Skin of body (tissue), 2 donors: Measurements from ENCODE around the gene DNAAF1. TPM values are rescaled to one million over a fixed set of nuclear protein-coding genes. Genes with fewer than 3 reads are reported as not detected.
"Not testable (repeated sequence)": the region's sequence is repeated elsewhere in the genome, so short reads cannot be mapped to it uniquely, and the experiment has no call there.

Experiments used
- DNase-seq: peaks from one replicate; lab custom pipeline; 2025; lab: John Stamatoyannopoulos, UW
- total RNA-seq: library from RNA; depleted of rRNA; stranded (reverse); fragments of >200 nt; gene quantifications from one replicate; pipeline ENCODE4 v1.2.3, GENCODE V29; 2014

Gene DNAAF1
- total RNA-seq, 1 donor from 2014 or later: not detected

DNA sequence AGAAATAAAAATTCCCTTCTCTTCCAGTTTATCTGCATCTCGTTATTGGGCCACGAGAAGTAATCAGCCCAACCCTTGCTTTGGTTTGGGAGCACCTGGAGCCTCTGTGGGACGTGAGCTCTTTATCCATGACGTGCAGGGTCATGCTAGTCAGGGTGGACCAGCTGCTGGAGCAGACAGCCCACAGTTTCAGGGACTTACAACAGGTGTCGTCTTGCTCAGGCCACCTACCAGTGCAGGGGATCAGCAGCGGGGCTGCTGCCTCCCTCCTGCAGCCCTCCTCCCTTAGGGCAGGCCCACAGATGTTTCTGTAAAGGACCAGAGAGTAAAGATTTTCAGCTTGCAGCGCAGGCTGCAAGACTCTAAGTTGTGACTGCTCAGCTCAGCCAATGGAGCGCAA is 62.8 kb downstream of the DNAAF1 start:
- DNase-seq: no peak

DNA sequence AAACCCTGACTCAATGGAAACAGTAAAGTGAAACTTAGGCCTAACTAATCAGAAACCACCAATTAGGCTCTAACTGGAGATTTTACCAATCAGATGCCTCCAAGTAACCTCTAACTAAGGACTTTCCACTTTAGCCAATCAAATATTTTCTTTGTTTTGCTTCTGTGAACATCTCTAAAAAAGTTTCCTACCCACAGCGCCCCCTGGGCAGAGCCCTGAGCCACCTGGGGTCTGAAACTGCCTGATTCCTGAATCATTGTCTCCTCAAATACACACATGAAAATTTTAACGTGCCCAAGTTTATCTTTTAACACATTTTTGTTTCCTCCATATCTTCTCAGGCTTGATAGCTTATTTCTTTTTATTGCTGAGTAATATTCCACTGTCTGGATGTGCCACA is 64.9 kb downstream of the DNAAF1 start:
- no peak for DNase-seq

DNA sequence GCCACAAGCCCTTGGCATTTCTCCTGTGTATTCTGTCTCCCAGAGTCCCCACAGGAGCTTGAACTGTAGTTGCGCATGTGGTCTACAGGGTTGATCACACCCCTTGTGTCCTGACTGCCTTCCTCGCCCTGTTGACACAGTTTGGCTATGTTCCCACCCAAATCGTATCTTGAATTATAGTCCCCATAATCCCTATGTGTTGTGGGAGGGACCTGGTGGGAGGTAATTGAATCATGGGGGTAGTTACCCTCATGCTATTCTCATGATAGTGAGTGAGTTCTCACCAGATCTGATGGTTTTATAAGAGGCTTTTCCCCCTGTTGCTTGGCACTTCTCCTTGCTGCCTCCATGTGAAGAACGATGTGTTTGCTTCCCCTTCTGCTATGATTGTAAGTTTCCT is 67.0 kb downstream of the DNAAF1 start:
- no peak for DNase-seq

GRCh38 chr16:84212631-84213030 is 67.5 kb downstream of the DNAAF1 start:
- DNase-seq: no peak

DNA sequence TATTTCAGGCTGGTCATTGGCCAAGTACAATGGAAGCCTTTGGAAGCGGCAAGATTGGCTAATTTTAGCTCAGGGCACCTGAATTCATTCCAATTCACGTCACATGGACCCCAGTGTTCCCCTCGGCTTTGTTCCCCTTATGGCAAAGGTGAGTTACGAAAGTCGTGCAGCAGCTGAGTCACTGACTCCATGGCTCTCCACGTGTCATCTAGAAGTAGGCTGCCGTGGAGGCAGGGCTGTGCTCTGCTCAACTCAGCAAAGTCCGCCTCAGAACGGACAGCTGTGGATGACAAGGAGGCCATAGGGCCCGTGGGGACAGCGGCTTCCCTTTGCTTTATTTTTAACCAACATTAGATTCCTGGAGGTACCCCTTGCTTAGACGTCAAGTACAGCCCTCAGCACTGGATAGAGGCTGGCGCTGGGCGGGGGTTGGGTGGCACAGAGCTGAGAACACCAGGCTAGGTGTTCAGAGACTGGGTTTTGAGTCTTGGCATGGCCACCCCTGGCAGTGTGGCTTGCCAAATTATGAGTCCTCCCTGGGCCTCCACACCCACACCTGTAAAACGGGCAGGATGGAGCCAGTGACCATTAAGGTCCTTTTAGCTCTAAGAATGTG is 69.5 kb downstream of the DNAAF1 start:
- DNase-seq: no peak

- DNase-seq: no peak
These were observed 70.4 kb downstream of the DNAAF1 start for GRCh38 chr16:84215531-84215930.

- not testable (repeated sequence) for DNase-seq
These were observed 71.0 kb downstream of the DNAAF1 start for GRCh38 chr16:84216144-84216543.

DNA sequence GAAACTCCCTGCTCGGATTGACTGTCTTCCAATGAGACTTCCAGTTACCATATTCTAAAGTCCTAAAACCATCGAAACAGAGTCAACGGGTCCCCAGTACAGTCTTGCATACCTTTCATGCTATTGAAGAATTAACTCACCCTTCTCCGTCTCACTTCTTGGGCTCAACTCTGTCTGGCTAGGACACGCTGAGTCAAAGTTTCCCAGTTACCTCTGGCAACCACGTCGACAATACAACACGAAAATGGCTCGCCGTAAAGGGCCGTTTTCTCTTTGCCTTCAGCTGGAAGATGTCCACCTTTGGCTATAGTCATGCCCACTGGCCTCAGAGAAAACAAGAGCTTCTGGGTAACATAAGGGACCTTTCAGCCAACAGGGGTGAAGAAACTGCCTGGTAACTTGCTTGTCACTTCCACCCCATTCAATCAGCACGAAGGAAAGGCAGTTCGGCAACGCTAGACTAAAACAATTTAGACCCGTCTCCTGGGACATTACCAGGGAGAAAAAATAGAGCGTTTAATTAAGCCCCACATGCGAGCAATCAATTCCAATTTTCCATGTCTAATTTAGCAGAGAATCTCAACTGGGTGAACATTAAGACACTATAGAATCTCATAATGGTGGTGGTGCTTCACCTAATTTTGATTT is 73.2 kb downstream of the DNAAF1 start:
- DNase-seq: no peak

DNA sequence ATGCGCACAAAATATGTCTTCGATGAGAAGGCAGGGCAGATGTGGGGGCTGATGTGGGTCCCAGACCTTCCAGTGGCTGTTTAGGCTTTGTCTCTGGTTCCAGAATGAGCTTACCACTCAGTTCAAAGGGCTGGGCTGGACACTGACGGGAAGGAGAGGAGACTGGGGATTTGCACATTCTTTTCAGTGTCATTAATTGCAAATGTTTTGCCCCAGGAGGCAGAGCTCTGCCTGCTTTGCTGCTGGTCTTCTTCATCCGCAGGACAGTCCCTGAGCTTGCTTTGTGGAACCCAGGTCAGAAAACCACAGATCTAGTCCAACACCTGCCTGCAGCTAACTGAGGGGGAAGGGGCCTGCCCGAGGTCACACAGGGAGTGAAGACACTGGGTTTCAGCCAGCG is 73.8 kb downstream of the DNAAF1 start:
- no peak for DNase-seq

- DNase-seq: no peak
These were observed 75.7 kb downstream of the DNAAF1 start for GRCh38 chr16:84220851-84221250.

- no peak for DNase-seq
These were observed 78.3 kb downstream of the DNAAF1 start for GRCh38 chr16:84223456-84223855.

DNA sequence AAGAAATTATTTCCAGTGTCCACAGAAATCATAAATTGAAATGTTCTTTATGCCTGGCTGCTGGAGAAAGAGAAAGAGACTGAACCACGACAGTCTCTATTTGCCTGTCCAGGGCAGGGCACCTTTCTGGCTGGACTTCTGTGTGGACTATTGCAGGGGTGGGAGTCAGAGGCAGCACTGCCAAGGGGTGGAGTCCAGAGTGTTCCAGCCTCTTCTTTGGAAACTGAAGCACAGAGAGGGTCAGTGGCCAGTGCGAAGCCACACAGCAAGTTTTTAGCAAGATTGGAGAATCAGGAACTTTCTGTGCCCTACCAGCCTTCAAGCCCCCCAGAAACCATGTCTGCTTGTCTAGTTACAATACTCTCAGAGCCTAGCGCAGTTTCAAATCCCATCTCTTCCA is 79.4 kb downstream of the DNAAF1 start:
- no peak for DNase-seq

GRCh38 chr16:84225126-84225525 is 80.0 kb downstream of the DNAAF1 start:
- DNase-seq: no peak

DNA sequence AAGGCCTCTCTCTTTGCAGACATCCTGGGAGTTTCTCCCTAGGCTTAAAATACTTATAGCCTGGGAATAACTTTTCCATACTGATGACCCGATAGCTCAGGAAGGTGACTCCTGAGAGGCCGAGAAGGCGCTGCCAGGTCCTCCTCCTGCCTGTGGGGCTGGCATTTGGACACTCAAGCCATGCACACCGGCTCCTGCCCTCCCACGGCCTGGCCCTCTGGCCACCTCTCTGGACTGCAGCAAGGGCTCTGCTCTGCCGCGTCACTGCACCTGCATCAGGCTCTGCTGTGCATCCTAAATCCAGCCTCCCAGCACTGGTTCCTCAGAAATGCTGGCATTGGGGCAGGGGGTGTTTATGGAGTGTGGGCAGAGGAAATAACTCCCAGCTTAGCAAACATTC is 80.5 kb downstream of the DNAAF1 start:
- no peak for DNase-seq

DNA sequence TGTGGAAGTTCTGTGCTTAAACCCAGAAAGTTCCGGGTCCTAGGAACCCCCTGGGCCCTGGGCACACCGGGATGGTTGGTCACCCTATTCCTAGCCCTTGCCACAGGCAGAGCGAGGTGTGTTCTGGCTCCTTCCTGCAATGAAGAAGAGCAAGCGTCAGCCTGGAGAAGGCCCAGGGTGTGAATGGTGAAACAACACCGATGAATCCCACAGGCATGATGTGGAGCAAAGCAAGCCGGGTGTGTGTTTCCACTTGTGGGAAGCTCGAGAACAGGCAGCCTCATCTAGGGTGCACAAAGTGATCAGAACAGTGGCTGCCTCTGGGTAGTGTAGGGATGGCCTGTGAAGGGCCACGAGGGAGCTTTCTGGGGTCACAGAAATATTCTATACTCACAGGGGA is 80.9 kb downstream of the DNAAF1 start:
- DNase-seq: no peak

Other genes with a start within 250 kb of the DNAAF1 start
- 3.1 TPM for gene MLYCD, start 246.2 kb upstream of the DNAAF1 start, total RNA-seq
- gene OSGIN1, start 192.1 kb upstream of the DNAAF1 start, total RNA-seq: 0.30 TPM
- 0.39 TPM for gene NECAB2, start 177.1 kb upstream of the DNAAF1 start, total RNA-seq
- gene SLC38A8, start 102.5 kb upstream of the DNAAF1 start, total RNA-seq: not detected
- 66.1 TPM for gene MBTPS1, start 28.4 kb upstream of the DNAAF1 start, total RNA-seq
- gene HSDL1, start 131 bp upstream of the DNAAF1 start, total RNA-seq: 22.1 TPM
- gene TAF1C, start 41.7 kb downstream of the DNAAF1 start, total RNA-seq: 22.8 TPM
- 0.39 TPM for gene ADAD2, start 45.8 kb downstream of the DNAAF1 start, total RNA-seq
- not detected for gene KCNG4, start 94.7 kb downstream of the DNAAF1 start, total RNA-seq
- 5.8 TPM for gene WFDC1, start 149.6 kb downstream of the DNAAF1 start, total RNA-seq
- gene ATP2C2, start 223.2 kb downstream of the DNAAF1 start, total RNA-seq: 25.9 TPM